ENCODE data around the gene FGF21. TPM values are rescaled to one million over a fixed set of nuclear protein-coding genes. Genes with fewer than 3 reads are reported as not detected.

FGF21 gene
- total RNA-seq, 2 experiments from 2014 or later, result not detected

DNA sequence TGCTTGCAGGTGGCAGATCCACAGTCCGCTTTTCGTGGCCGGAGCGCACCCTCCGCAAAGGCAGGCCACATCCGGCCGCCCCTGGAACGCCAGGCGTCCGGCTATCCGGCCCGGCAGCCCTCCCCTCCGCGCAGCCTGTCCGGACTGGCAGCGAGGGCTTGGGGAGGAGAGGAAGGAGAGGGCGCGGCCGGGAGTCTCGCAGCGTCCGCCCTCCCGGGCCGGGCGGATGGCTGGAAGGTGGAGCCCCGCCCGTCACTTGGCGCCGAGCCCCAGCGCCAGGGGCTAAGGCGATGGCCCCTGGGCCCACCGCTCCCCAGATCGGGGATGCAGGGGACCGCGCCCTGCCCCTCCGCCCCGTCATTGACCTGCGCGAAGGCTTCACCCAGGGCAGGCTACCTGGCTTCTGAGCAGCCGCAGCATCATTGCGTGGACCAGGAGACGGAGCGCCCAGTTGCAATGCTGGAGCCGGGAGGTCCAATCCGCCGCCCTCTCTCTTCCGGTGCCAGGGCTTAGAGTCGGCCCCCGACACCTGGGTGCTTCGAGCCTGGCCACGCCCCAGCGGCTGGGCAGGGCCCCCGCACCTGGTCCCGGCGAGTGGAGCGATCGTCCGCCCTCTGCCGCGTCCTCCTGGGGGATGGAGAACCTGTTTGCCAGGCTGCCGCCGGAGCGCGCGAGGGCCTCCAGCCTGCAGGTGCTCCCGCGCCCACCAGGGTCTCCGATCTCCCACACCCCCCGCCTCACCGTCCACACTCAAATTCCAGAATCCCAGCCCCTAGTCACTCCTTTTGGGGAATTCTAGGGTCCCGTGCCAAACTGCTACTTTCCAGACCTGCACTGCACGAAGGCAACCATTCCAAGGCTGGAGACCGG is 2.6 kb upstream of the FGF21 start, which contains the start of gene FUT1:
TSS of gene FUT1 (minus strand) at position 146 of the 870 bp plus-strand sequence. CDS start 1,360 bp downstream, outside the sequence.
- no peaks in the 10 kb centered on the region for H3K9me3 Mint-ChIP-seq
- DNase-seq (peak; percentile 61), ATAC-seq (peak; percentile 80)
- H3K4me1 Mint-ChIP-seq (ENCODE audit: low read depth), result peaks cover 9% of the 10 kb centered on the region
- H3K36me3 Mint-ChIP-seq (ENCODE audit: low read depth), result no peaks in the 10 kb centered on the region
- no peak within 1 kb of the TSS for H3K27ac Mint-ChIP-seq
- no peak for TF ChIP-seq CTCF (IDR thresholded peaks at IDR 0.05)
- intact Hi-C loops (cut with micrococcal nuclease), result no loop called here
- CTCF ChIA-PET, result no interaction called here
- POLR2A ChIA-PET, result interaction anchor here (1.5 kb wide), 1 partner anchor 14 kb away, joined by 4 read pairs; no protein-coding TSS in a partner anchor
- peaks cover 28% of the 10 kb centered on the region for H3K27me3 Mint-ChIP-seq
- peak within 1 kb of the TSS; percentile 42 for H3K4me3 Mint-ChIP-seq

- H3K4me3 Mint-ChIP-seq, result no peak overlapping the region
- H3K4me1 Mint-ChIP-seq (ENCODE audit: low read depth), result peaks cover 14% of the 10 kb centered on the region
- H3K27ac Mint-ChIP-seq, result no peak overlapping the region
- peaks cover 28% of the 10 kb centered on the region for H3K27me3 Mint-ChIP-seq
- ChIA-PET POLR2A (no interaction called here), CTCF (no interaction called here)
- intact Hi-C loops (cut with micrococcal nuclease), result no loop called here
- no peak for ATAC-seq
- TF ChIP-seq CTCF (IDR thresholded peaks at IDR 0.05), result no peak
- H3K36me3 Mint-ChIP-seq (ENCODE audit: low read depth), result no peaks in the 10 kb centered on the region
- H3K9me3 Mint-ChIP-seq, result no peaks in the 10 kb centered on the region
- DNase-seq, result no peak
Measured at GRCh38 chr19:48755787-48756186, 463 bp downstream of the FGF21 start.

GRCh38 chr19:48756212-48756611 is 888 bp downstream of the FGF21 start:
- ATAC-seq, result no peak
- Mint-ChIP-seq H3K4me1 (ENCODE audit: low read depth) (peaks cover 14% of the 10 kb centered on the region), H3K27ac (no peak overlapping the region), H3K4me3 (no peak overlapping the region), H3K27me3 (peaks cover 24% of the 10 kb centered on the region), H3K9me3 (no peaks in the 10 kb centered on the region), H3K36me3 (ENCODE audit: low read depth) (no peaks in the 10 kb centered on the region)
- no peak for DNase-seq
- intact Hi-C loops (cut with micrococcal nuclease), result no loop called here
- CTCF ChIA-PET, result no interaction called here
- POLR2A ChIA-PET, result no interaction called here
- TF ChIP-seq CTCF (IDR thresholded peaks at IDR 0.05), result no peak

- peaks cover 14% of the 10 kb centered on the region for H3K4me1 Mint-ChIP-seq (ENCODE audit: low read depth)
- intact Hi-C loops (cut with micrococcal nuclease), result no loop called here
- H3K4me3 Mint-ChIP-seq, result no peak overlapping the region
- no peaks in the 10 kb centered on the region for H3K9me3 Mint-ChIP-seq
- H3K27ac Mint-ChIP-seq, result no peak overlapping the region
- DNase-seq, result no peak
- H3K36me3 Mint-ChIP-seq (ENCODE audit: low read depth), result no peaks in the 10 kb centered on the region
- TF ChIP-seq CTCF (IDR thresholded peaks at IDR 0.05), result no peak
- peaks cover 26% of the 10 kb centered on the region for H3K27me3 Mint-ChIP-seq
- CTCF ChIA-PET, result no interaction called here
- POLR2A ChIA-PET, result no interaction called here
- ATAC-seq, result no peak
Measured at GRCh38 chr19:48756686-48757085, 1.4 kb downstream of the FGF21 start.

DNA sequence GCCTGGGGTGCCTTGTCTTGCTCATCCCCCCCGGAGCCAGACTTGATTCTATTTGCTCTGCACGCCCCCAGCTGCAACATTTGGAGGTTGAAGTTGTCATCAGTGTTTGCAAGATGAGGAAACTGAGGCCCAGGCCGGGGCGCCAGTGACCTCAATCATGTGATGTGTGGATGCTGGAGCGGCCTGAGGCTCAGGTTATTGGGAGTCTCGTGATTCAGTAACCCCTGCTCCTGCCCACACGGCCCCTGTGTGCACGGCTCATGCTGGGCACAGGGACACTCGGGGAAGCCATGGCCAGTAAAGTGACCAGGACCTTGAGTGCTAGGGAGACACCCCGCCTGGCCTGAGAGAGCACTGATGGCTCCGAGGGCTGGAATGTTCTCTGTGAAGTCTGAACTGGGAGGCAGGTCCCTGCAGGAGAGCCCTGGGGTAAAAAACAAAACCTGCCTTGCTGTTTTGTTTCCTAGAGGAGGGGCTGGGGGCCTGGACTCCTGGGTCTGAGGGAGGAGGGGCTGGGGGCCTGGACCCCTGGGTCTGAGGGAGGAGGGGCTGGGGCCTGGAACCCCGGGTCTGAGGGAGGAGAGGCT is 1.9 kb downstream of the FGF21 start:
- DNase-seq, result no peak
- Mint-ChIP-seq H3K4me1 (ENCODE audit: low read depth) (peaks cover 12% of the 10 kb centered on the region), H3K4me3 (no peak overlapping the region), H3K27ac (no peak overlapping the region), H3K36me3 (ENCODE audit: low read depth) (no peaks in the 10 kb centered on the region), H3K27me3 (peaks cover 24% of the 10 kb centered on the region), H3K9me3 (no peaks in the 10 kb centered on the region)
- no peak for ATAC-seq
- TF ChIP-seq CTCF (IDR thresholded peaks at IDR 0.05), result no peak
- CTCF ChIA-PET, result interaction anchor here (1.0 kb wide), 1 partner anchor 19 kb away, joined by 3 read pairs; no protein-coding TSS in a partner anchor
- POLR2A ChIA-PET, result no interaction called here
- intact Hi-C loops (cut with micrococcal nuclease), result no loop called here

Data from activated CD8-positive, alpha-beta T cell treated with anti-CD3 and anti-CD28 coated beads for 36 hours (primary cell).